H1 (cell line): ENCODE measurements around the gene DYRK1A. TPM values are rescaled to one million over a fixed set of nuclear protein-coding genes. Genes with fewer than 3 reads are reported as not detected.

Source experiments
- HDAC2 ChIP-seq, 2 experiments: fragments of 300-600 bp in 1 of 2; sonication (generic) in 1 of 2; IDR thresholded peaks; 2 replicates each; pipeline ENCODE4 v1.6.1; 2011 to 2012; ENCODE audit warnings: low read depth in 2 of 2, low read length in 2 of 2, mild to moderate bottlenecking in 2 of 2, moderate library complexity in 2 of 2, borderline replicate concordance in 1 of 2, inconsistent platforms in 1 of 2
- JUN ChIP-seq: IDR thresholded peaks from 2 replicates; pipeline ENCODE4 v1.6.1; 2011; ENCODE audit warnings: low read depth, mild to moderate bottlenecking, improper control_type of control experiment, low read length
- JUND ChIP-seq: IDR thresholded peaks from 2 replicates; pipeline ENCODE4 v1.6.1; 2011; ENCODE audit warnings: mild to moderate bottlenecking, improper control_type of control experiment, low read length
- SP4 ChIP-seq: IDR thresholded peaks from 2 replicates; pipeline ENCODE4 v1.6.1; 2012; ENCODE audit warnings: low read length, inconsistent platforms
- TAF1 ChIP-seq: IDR thresholded peaks from 2 replicates; pipeline ENCODE4 v1.6.1; 2011; ENCODE audit warnings: mild to moderate bottlenecking, low read depth, low read length
- polyA plus RNA-seq, 7 experiments: library from polyadenylated mRNA; depleted of rRNA in 3 of 7; stranded (reverse) in 5 of 7; unstranded in 2 of 7; fragments of >200 nt in 5 of 7; fragments of 200-250 nt in 2 of 7; gene quantifications; 1 replicate in 5 of 7; 2 replicates in 1 of 7; 4 replicates in 1 of 7; pipeline versions ENCODE4 v1.2.1 to v1.2.3, GENCODE V29; 2011 to 2013; ENCODE audit warnings: missing spikeins in 2 of 7, mixed read lengths in 2 of 7
- total RNA-seq: library from RNA; stranded (reverse); fragmentation: NEBNext Ultra II Directional; extraction: Animal tissue kit (Norgen Biotek cat#: 25700); gene quantifications from 2 replicates; pipeline ENCODE4 v1.2.1, GENCODE V29; 2021
- TF ChIP-seq, protein P1 (sequence below): IDR thresholded peaks from 2 replicates; pipeline ENCODE4 v1.6.1; 2012; ENCODE audit warnings: inconsistent platforms

The DYRK1A gene
- total and polyA plus RNA-seq, 2 of the 8 experiments (the other 6 are each of a cell fraction or from before 2014, with no cell fraction given), result 61.1 to 62.2 TPM

DNA sequence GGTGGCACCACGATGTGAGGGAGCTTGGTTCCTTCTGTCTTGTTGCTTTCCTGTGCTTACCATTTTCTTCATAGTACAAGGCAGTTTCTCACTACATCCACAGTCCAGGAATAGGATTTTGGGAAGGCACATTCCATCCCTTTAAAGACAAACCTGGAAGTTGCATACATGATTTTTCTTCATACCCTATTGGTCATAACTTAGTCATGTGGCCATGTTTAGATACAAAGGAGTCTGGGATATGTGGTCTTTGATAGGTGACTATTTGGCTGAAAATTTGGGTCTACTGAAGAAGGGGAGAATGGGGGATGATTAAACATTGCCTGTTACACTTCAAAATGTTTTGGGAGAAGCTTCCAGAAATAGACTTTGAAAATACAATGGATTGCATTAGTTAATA, 7.0 kb downstream of the DYRK1A start (continued):
- TF ChIP-seq, protein P1, sequence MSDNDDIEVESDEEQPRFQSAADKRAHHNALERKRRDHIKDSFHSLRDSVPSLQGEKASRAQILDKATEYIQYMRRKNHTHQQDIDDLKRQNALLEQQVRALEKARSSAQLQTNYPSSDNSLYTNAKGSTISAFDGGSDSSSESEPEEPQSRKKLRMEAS, result no peak
- TF ChIP-seq JUN, result no peak
- no peak for TF ChIP-seq HDAC2 (IDR thresholded peaks at IDR 0.05; ENCODE audit: borderline replicate concordance in 1 of 2, low read depth in 2 of 2, low read length in 2 of 2)
- no peak for TF ChIP-seq TAF1
- no peak for TF ChIP-seq JUND
- no peak for TF ChIP-seq SP4
